GM20000 (cell line): ENCODE results near the gene TMEM120A.

Source experiments
- DNase-seq: peaks from one replicate; pipeline ENCODE4 v3.0.0; 2012; ENCODE audit warnings: low spot score
- TF ChIP-seq, protein P1 (sequence below): IDR thresholded peaks from 2 replicates; pipeline ENCODE4 v1.5.1; 2012; ENCODE audit warnings: mild to moderate bottlenecking, control low read depth; ENCODE audit errors: extremely low read depth, missing control alignments

The TMEM120A gene

DNA sequence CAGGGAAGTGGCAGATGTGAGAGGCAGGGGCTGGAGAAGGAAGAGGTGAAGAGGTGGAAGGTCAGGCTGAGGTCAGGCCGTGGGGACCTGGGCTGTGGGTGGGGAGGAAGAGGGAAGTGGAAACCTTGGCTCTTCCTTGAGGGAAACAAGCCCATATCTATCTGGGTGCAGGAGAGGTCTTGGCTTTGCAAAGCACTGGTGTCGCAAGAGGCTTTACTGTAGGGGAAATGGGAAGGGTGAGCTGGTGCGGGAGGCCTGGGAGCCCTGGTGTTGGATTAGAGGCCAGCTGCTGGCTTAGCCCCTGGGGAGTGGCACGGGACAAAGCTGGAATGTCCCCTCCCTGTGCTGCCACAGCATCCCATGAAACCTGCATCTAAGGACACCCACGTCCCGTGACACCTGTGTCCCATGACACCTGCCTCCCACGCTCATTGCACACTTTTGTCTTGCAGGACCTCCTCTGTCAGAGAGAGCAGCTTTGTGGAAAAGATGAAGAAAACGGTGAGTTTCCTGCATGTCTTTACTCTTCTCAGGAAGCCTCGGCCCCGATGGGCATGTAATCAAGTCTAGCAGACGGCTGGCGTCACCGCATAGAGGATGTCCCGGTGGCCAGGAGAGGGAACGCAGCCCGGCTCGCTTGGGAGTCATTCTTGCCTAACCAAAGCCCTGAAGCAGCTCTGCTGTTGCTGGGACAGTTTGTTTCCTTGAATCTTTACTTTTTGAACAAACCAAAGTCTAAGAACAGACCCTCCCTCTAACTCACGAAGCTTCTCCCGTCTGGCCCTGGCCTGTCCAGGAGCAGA, 22.2 kb downstream of the TMEM120A start:
- TF ChIP-seq, protein P1, sequence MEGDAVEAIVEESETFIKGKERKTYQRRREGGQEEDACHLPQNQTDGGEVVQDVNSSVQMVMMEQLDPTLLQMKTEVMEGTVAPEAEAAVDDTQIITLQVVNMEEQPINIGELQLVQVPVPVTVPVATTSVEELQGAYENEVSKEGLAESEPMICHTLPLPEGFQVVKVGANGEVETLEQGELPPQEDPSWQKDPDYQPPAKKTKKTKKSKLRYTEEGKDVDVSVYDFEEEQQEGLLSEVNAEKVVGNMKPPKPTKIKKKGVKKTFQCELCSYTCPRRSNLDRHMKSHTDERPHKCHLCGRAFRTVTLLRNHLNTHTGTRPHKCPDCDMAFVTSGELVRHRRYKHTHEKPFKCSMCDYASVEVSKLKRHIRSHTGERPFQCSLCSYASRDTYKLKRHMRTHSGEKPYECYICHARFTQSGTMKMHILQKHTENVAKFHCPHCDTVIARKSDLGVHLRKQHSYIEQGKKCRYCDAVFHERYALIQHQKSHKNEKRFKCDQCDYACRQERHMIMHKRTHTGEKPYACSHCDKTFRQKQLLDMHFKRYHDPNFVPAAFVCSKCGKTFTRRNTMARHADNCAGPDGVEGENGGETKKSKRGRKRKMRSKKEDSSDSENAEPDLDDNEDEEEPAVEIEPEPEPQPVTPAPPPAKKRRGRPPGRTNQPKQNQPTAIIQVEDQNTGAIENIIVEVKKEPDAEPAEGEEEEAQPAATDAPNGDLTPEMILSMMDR: no peak
- DNase-seq: no peak

DNA sequence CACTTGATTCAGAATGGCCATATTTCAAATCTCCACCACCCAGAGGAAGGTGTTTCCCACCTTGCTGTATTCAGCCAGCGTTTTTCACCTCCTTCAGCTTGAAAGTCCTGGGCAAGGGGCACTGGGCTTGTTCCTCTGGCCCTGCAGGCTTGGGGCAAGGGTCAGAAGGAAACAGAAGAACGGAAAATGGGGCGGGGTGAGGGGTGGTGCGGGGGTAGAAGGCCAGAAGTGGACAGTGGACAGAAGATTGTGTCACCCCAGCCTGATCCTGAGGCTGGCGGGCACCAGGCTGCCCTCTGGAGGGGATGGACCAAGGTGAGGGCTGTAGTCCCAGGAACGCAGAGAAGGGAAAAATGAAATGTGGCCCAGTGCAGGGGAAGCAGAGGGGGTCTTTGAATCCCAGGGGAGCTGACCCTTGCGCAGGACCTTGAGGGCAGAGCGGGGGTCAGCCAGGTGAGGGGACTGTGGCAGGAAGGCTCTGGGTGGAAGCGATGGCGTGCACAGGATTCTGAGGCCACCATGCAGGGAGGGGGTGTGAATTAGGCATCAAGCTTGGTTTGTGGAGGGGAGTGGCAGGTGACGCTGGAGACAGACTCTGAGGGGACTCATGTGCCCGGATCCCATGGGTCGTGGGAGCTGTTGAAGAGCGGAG, 23.0 kb downstream of the TMEM120A start:
- TF ChIP-seq, protein P1: no peak
- no peak for DNase-seq

DNA sequence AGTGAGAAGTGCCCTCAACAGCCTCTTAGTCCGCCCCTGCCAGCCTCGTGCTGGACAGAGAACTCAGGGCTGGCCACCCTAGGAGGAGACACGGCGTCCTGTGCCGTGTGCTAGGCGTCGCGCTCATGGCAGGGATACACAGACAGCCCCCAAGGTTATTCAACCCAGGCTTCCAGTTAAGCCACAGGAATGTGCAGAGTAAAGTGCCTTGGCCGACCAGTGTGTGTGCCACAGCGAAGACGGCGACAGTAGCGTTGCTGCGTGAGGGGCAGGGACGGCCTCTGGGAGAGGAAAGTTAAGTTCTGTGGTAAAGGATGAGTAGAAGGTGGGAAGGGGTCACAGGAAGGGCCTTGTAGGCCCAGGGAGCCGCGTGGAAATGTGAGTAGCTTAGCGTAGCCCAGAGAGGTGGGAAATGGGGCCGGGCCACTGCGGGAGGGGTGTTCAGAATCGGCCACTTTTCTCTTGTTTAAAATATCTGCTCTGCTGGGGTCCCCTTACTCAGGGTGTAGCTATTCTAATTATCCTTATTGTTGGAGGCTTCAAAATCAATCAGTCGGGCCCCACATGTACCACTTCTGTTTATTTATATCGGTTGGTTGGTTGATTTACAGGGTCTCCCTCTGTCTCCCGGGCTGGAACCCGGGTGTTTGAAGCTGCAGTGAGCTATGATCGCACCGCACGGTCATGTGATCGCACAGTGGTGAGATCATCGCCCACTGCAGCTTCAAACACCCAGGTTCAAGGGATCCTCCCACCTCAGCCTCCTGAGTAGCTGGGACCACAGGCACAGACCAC, 24.5 kb downstream of the TMEM120A start:
- TF ChIP-seq, protein P1: no peak
- DNase-seq: no peak

DNA sequence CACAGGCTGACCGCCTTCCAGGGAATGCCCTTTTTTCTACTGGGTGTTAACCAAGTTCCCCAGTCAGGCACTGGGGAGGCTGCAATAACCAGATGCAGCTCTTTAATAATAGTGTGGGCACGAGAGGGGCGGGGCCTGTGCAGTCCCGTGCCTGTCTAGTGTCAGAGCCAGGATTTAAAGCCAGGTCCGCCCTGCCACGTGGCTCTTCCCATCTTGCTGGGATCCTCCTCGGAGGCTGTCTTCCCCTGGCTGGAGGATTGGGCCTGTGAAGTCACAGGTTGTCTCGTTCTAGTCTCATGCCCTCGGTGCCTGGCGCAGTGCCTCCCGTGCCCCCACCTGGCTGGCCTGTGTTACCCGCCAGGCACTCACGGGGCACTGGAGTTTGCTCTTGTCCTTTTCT, 25.2 kb downstream of the TMEM120A start:
- no peak for DNase-seq
- TF ChIP-seq, protein P1: no peak

DNA sequence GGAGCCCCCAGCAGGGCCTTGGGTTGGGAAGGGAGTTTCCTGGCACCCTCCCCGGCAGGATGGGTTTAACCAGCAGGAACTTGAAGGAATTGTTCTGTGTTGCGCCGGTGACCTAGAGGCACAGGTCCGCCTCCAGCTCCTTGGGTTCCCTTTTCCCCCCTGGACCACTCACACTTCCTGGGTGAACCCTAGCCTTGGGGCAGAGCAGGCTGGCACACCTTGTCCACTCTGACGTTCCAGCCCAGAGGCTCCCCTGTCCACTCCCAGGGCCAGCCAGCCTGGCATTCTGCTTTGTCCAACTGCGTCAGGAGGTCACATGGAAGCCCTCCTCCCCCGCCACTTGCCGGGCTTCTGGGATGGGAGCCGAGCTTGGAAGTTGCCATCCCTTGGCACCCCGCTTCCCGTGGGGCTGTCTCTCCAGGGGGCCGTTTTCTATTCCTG, 25.8 kb downstream of the TMEM120A start:
- DNase-seq: no peak
- TF ChIP-seq, protein P1: no peak

DNA sequence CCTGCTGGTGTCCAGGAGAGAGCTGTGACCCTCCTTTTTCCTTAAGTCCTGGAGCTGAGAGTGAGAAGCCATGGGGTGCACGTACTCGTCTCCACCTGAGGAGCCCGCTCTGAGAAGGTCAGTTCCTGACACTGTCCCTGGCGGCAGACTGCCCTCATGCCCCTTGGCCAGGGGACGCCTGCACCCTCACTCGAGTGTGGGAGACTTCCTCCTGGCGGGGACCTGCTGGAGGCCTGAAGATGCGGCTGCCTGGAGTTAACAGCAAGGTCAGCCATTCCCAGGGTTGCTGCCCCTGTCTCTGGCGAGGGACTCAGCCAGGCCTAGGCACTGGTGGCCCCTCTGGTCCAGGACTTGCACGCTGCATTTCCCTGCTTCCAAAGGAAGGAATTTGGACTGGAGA, 26.4 kb downstream of the TMEM120A start:
- TF ChIP-seq, protein P1: no peak
- no peak for DNase-seq
